Activated CD8-positive, alpha-beta T cell treated with anti-CD3 and anti-CD28 coated beads for 36 hours (primary cell): ENCODE results near the gene TBX6. TPM values are rescaled to one million over a fixed set of nuclear protein-coding genes. Genes with fewer than 3 reads are reported as not detected.

Source experiments
- ATAC-seq: fragments of 200-7000 bp; cut with Tn5 transposase; one replicate; pipeline ENCODE4 v1.10.0; 2021; ENCODE audit warnings: mild to moderate bottlenecking, moderate library complexity
- CTCF ChIA-PET: fragments of 350-600 bp; sonication (Branson Sonifier 250); formaldehyde crosslinking; loops from one replicate; lab custom pipeline; 2021; ENCODE audit warnings: antibody characterized with exemption; lab: Charles Lee
- POLR2A ChIA-PET: fragments of 350-600 bp; sonication (Branson Sonifier 250); formaldehyde crosslinking; loops from one replicate; lab custom pipeline; 2021; ENCODE audit warnings: antibody characterized with exemption; lab: Charles Lee
- DNase-seq: peaks from one replicate; pipeline ENCODE4 v3.0.0-alpha.2; 2020
- H3K27ac Mint-ChIP-seq: one replicate; pipeline ENCODE4 v1.8.0; 2021; ENCODE audit warnings: mild to moderate bottlenecking, mixed read lengths
- H3K27me3 Mint-ChIP-seq: one replicate; pipeline ENCODE4 v1.8.0; 2021; ENCODE audit warnings: mixed read lengths
- H3K36me3 Mint-ChIP-seq: one replicate; pipeline ENCODE4 v1.8.0; 2021; ENCODE audit warnings: low read depth, mixed read lengths
- H3K4me1 Mint-ChIP-seq: one replicate; pipeline ENCODE4 v1.8.0; 2021; ENCODE audit warnings: low read depth, mixed read lengths
- H3K4me3 Mint-ChIP-seq: one replicate; pipeline ENCODE4 v1.8.0; 2021; ENCODE audit warnings: mild to moderate bottlenecking, moderate library complexity, mixed read lengths
- H3K9me3 Mint-ChIP-seq: one replicate; pipeline ENCODE4 v1.8.0; 2021; ENCODE audit warnings: mixed read lengths
- intact Hi-C: fragments of 100-400 bp; cut with micrococcal nuclease; formaldehyde crosslinking; loops from one replicate; pipeline ENCODE4 v1.10.0; 2022
- total RNA-seq, 2 experiments: library from RNA; stranded (reverse); gene quantifications; one replicate each; pipeline ENCODE4 v1.2.3, GENCODE V29; 2021
- TF ChIP-seq, protein P1 (sequence below): fragments of 200-600 bp; IDR thresholded peaks from one replicate; pipeline ENCODE4 v1.8.0; 2022; ENCODE audit warnings: antibody characterized with exemption, mild to moderate bottlenecking

Gene TBX6
- total RNA-seq, 2 experiments from 2014 or later, result 2.5 TPM

DNA sequence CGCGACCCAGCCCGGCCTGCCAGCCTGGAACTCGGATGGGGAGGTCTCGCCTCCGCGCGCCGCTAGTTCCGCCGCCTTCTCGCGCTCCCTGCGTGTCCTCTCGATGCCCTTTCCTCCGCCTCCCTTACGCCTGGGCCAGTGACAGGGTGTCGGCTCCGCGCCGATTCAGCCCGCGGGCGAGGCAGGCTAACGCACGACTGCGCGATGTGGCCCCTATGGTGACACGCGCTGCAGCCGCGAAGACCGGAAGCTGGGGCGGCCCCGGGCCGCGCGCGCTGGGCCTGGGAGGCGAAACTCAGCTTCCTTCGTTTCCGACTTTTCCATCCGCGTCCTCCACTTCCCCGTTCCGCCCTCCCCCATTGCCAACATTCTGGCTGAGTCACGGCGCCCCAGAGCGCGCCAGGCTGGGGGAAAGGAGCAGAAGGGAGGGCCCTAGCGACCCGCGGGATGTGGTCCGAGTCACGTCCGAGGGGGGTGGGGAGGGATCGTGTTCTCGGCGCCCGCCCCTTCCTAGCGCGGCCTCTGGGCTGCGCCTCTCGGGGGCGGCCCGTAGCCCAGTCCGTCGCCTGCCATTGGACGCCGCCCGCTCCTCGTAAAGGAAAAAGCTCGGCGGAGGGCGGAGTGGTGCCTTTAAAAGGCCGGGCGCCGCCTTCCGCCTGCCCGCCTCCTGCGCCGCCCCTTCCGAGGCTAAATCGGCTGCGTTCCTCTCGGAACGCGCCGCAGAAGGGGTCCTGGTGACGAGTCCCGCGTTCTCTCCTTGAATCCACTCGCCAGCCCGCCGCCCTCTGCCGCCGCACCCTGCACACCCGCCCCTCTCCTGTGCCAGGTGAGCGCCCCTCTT lies 26.4 kb downstream of the TBX6 start, which contains the start of gene ALDOA:
TSS of gene ALDOA (plus strand) at position 659 of the 841 bp plus-strand sequence. CDS start 1,138 bp downstream, outside the sequence.
- H3K36me3 Mint-ChIP-seq, result peaks cover 61% of the 10 kb centered on the region
- H3K27me3 Mint-ChIP-seq, result no peaks in the 10 kb centered on the region
- peak; percentile 99 for DNase-seq
- ChIA-PET POLR2A (interaction anchor here (0.5 to 6.3 kb wide), 20 partner anchors 11 to 585 kb away, joined by 3 to 83 read pairs (median 4); partner anchors contain the start of genes CORO1A, GDPD3, HIRIP3 and INO80E), CTCF (interaction anchor here (1.0 to 3.2 kb wide), 5 partner anchors 10 to 249 kb away, joined by 4 to 14 read pairs (median 10); partner anchors contain the start of genes PAGR1 and TBX6)
- H3K27ac Mint-ChIP-seq, result peak within 1 kb of the TSS; percentile 100
- intact Hi-C loops, result loop anchor here (10.0 kb wide), 1 partner anchor 309 kb away; the partner anchor contains the start of genes MYL11 and TBC1D10B
- no peaks in the 10 kb centered on the region for H3K9me3 Mint-ChIP-seq
- peak; percentile 87 for ATAC-seq
- TF ChIP-seq, protein P1, sequence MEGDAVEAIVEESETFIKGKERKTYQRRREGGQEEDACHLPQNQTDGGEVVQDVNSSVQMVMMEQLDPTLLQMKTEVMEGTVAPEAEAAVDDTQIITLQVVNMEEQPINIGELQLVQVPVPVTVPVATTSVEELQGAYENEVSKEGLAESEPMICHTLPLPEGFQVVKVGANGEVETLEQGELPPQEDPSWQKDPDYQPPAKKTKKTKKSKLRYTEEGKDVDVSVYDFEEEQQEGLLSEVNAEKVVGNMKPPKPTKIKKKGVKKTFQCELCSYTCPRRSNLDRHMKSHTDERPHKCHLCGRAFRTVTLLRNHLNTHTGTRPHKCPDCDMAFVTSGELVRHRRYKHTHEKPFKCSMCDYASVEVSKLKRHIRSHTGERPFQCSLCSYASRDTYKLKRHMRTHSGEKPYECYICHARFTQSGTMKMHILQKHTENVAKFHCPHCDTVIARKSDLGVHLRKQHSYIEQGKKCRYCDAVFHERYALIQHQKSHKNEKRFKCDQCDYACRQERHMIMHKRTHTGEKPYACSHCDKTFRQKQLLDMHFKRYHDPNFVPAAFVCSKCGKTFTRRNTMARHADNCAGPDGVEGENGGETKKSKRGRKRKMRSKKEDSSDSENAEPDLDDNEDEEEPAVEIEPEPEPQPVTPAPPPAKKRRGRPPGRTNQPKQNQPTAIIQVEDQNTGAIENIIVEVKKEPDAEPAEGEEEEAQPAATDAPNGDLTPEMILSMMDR, result no peak
- peaks cover 30% of the 10 kb centered on the region for H3K4me1 Mint-ChIP-seq
- H3K4me3 Mint-ChIP-seq, result peak within 1 kb of the TSS; percentile 91

DNA sequence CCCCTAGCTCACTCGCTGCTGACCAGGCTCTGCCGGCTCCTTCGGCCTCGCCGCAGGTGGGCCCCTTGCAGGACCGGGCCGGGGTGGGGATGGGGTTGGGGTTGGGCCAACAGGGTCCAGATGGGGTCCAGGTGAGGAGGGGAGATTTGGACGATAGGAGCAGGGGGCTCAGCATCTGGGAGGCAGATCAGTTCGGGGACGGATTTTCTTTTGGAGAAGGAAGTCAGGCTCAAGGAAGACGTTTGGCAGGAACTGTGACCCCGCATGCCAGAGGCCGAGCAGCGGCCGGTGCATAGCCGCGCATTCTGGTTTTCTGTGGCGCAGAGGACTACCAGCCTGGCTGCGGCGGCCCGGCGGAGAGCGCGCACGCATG lies 27.0 kb downstream of the TBX6 start:
- intact Hi-C loops, result loop anchor here (10.0 kb wide), 1 partner anchor 310 kb away; the partner anchor contains the start of genes MYL11 and TBC1D10B
- Mint-ChIP-seq H3K27ac (peak overlapping the region; percentile 100), H3K27me3 (no peaks in the 10 kb centered on the region), H3K4me1 (peaks cover 29% of the 10 kb centered on the region), H3K9me3 (no peaks in the 10 kb centered on the region), H3K4me3 (peak overlapping the region; percentile 91), H3K36me3 (peaks cover 55% of the 10 kb centered on the region)
- ATAC-seq (no peak), DNase-seq (no peak)
- TF ChIP-seq, protein P1, result no peak
- CTCF ChIA-PET, result interaction anchor here (2.0 to 3.2 kb wide), 3 partner anchors 9 to 249 kb away, joined by 5 to 14 read pairs (median 10); partner anchors contain the start of genes PAGR1 and TBX6
- POLR2A ChIA-PET, result interaction anchor here (1.0 to 6.3 kb wide), 12 partner anchors 10 to 586 kb away, joined by 3 to 83 read pairs (median 6); partner anchors contain the start of genes HIRIP3, INO80E, KIF22 and MAPK3

DNA sequence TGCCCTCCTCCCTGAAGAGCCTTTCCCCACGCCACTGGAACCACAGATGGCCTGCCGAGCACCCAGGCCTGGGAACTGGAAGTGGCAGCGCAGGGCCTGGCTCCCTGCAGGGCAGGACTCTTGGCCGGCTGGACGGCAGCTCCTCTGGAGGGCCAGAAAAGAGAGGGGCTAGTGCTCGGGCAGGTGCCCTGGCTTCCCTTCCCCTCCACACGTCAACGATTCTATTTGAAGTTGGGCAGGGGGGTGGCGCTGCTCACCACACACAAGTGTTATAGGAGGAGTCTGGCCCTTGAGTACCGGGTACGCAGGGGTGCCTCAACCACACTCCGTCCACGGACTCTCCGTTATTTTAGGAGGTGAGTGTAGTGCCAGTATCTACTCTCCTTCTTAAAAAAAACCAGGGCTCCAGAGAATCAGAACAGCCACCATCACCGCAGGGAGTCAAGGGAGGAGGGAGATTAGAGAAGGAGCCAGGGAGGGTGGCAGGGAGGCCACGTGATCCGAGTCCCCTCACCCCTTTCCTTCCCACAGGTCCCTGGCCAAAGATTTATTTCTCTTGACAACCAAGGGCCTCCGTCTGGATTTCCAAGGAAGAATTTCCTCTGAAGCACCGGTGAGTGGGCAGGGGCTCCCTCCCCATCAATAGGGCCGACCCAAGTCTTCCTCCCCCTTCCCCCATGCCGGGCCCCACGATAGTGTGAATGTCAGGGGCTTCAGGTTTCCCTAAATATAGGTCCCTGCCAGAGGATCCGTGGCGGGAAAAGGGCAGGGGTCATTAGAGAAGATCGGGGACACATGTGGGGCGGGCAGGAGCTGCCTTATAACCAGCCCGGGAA lies 27.6 kb downstream of the TBX6 start:
- TF ChIP-seq, protein P1, result no peak
- Mint-ChIP-seq H3K4me1 (peaks cover 24% of the 10 kb centered on the region), H3K27ac (peak overlapping the region; percentile 100), H3K27me3 (no peaks in the 10 kb centered on the region), H3K36me3 (peaks cover 49% of the 10 kb centered on the region), H3K9me3 (no peaks in the 10 kb centered on the region), H3K4me3 (peak overlapping the region; percentile 91)
- intact Hi-C loops, result loop anchor here (10.0 kb wide), 1 partner anchor 311 kb away; the partner anchor contains the start of genes MYL11 and TBC1D10B
- ATAC-seq, result peak; percentile 34
- POLR2A ChIA-PET, result interaction anchor here (1.1 to 6.3 kb wide), 11 partner anchors 10 to 586 kb away, joined by 3 to 83 read pairs (median 6); partner anchors contain the start of genes KIF22, PPP4C, PRR14 and TBX6
- CTCF ChIA-PET, result interaction anchor here (0.6 to 3.2 kb wide), 6 partner anchors 9 to 248 kb away, joined by 3 to 14 read pairs (median 8); partner anchors contain the start of genes PAGR1 and TBX6
- peak; percentile 87 for DNase-seq

DNA sequence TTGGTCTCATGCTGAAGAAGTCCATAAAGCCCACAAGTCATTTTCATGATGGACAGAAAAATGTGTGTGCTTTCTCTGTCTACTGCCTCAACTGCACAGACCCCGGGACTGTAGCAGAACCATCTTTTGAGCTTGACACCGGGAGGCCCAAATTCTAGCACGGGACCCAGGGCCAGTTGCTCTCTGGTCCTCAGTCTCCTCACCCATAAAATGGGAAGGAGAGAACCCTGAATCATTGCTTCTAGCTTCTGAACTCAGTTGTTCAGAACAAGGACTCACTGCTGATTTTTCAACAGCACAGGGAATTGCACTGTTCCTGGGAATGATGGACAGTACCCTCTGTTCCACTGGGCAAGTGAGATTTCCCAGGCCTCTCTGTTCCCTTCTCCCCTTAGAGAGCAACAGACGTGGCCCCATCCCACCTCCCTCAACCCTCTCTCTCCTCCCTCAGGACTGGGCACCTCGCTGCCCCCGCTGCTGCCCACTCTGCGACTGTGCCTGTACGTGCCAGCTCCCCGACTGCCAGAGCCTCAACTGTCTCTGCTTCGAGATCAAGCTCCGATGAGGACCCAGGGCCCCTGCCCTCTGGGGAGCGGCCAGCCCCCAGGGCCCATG lies 28.3 kb downstream of the TBX6 start:
- no peak for ATAC-seq
- TF ChIP-seq, protein P1, result no peak
- H3K27ac Mint-ChIP-seq, result peak overlapping the region; percentile 100
- ChIA-PET POLR2A (interaction anchor here (0.8 to 6.3 kb wide), 8 partner anchors 9 to 339 kb away, joined by 3 to 83 read pairs (median 5); partner anchors contain the start of genes PPP4C and TBX6), CTCF (interaction anchor here (0.6 to 2.2 kb wide), 6 partner anchors 8 to 32 kb away, joined by 3 to 10 read pairs (median 4); partner anchors contain the start of gene TBX6)
- H3K9me3 Mint-ChIP-seq, result no peaks in the 10 kb centered on the region
- intact Hi-C loops, result loop anchor here (10.0 kb wide), 1 partner anchor 311 kb away; the partner anchor contains the start of genes MYL11 and TBC1D10B
- H3K36me3 Mint-ChIP-seq, result peaks cover 42% of the 10 kb centered on the region
- no peak for DNase-seq
- no peaks in the 10 kb centered on the region for H3K27me3 Mint-ChIP-seq
- peaks cover 18% of the 10 kb centered on the region for H3K4me1 Mint-ChIP-seq
- peak overlapping the region; percentile 91 for H3K4me3 Mint-ChIP-seq
